HG02571 (cell line): Measurements from ENCODE around the gene SPAG16.

Source experiments
- ATAC-seq: cut with Tn5 transposase; IDR thresholded peaks from one replicate; pipeline ENCODE4 v1.9.1; 2021; ENCODE audit warnings: mild to moderate bottlenecking, moderate library complexity; ENCODE audit not compliant: unreplicated experiment

The SPAG16 gene

GRCh38 chr2:214328941-214329340, 1044.7 kb downstream of the SPAG16 start:
- no peak for ATAC-seq

GRCh38 chr2:214341646-214342045, 1057.4 kb downstream of the SPAG16 start:
- ATAC-seq, result no peak

GRCh38 chr2:214358506-214358905, 1074.2 kb downstream of the SPAG16 start:
- no peak for ATAC-seq

GRCh38 chr2:214361116-214361515, 1076.9 kb downstream of the SPAG16 start:
- no peak for ATAC-seq

GRCh38 chr2:214365549-214365948, 1081.3 kb downstream of the SPAG16 start:
- no peak for ATAC-seq

- ATAC-seq, result no peak
These were observed 1082.9 kb downstream of the SPAG16 start for GRCh38 chr2:214367171-214367570.

GRCh38 chr2:214376618-214377285, 1092.5 kb downstream of the SPAG16 start:
- no peak for ATAC-seq

GRCh38 chr2:214377286-214377624, 1093.0 kb downstream of the SPAG16 start:
- no peak for ATAC-seq

- no peak for ATAC-seq
These were observed 1094.3 kb downstream of the SPAG16 start for GRCh38 chr2:214378455-214379103.

- ATAC-seq, result no peak
These were observed 1095.0 kb downstream of the SPAG16 start for GRCh38 chr2:214379227-214379626.

GRCh38 chr2:214380681-214381080, 1096.4 kb downstream of the SPAG16 start:
- no peak for ATAC-seq

GRCh38 chr2:214382229-214382628, 1098.0 kb downstream of the SPAG16 start:
- ATAC-seq, result no peak

GRCh38 chr2:214386720-214387119, 1102.5 kb downstream of the SPAG16 start:
- no peak for ATAC-seq

- ATAC-seq, result no peak
These were observed 1105.1 kb downstream of the SPAG16 start for GRCh38 chr2:214389334-214389733.

GRCh38 chr2:214393796-214394195, 1109.5 kb downstream of the SPAG16 start:
- no peak for ATAC-seq

- ATAC-seq, result no peak
These were observed 1110.8 kb downstream of the SPAG16 start for GRCh38 chr2:214395040-214395439.

- ATAC-seq, result no peak
These were observed 1117.3 kb downstream of the SPAG16 start for GRCh38 chr2:214401580-214401979.

GRCh38 chr2:214410128-214410775, 1126.0 kb downstream of the SPAG16 start:
- ATAC-seq, result no peak

- ATAC-seq, result no peak
These were observed 1126.8 kb downstream of the SPAG16 start, which contains the start of gene VWC2L for GRCh38 chr2:214410918-214411554. VWC2L (plus strand) TSS chr2:214411054; CDS start chr2:214414194, 3,140 bp downstream.

GRCh38 chr2:214412679-214413078, 1128.4 kb downstream of the SPAG16 start:
- ATAC-seq, result no peak

- ATAC-seq, result no peak
These were observed 1152.2 kb downstream of the SPAG16 start for GRCh38 chr2:214436470-214436869.
